Measurements from ENCODE around the gene USP5.

- TF ChIP-seq EZH2 (IDR thresholded peaks at IDR 0.05) (no peak), POLR2AphosphoS5 (IDR thresholded peaks at IDR 0.05; ENCODE audit: borderline replicate concordance, low read depth, low read length) (no peak)
Observed at GRCh38 chr12:6820166-6820565, 31.8 kb upstream of the USP5 start.

Data from SK-N-MC (cell line).